Measurements from ENCODE around the gene CNBD2.
"Not testable (repeated sequence)": the region's sequence is repeated elsewhere in the genome, so short reads cannot be mapped to it uniquely, and the experiment has no call there.

Gene CNBD2

DNA sequence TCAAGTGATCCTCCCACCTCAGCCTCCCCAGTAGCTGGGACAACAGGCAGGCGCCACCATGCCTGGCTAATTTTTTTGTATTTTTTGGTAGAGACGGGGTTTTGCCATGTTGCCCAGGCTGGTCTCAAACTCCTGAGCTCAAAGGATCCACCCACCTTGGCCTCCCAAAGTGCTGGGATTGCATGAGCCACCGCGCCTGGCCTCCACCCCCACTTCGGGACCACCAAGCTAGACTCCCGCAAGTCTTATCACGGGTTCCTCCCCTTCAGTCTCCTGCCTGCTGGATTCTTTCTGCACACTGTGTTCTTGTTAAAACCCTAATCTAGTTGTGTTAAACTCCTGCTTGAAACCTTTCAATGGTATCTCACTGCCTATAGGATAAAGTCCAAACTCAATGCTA is 57.7 kb downstream of the CNBD2 start:
- DNase-seq (ENCODE audit: low spot score), result not testable (repeated sequence)

DNA sequence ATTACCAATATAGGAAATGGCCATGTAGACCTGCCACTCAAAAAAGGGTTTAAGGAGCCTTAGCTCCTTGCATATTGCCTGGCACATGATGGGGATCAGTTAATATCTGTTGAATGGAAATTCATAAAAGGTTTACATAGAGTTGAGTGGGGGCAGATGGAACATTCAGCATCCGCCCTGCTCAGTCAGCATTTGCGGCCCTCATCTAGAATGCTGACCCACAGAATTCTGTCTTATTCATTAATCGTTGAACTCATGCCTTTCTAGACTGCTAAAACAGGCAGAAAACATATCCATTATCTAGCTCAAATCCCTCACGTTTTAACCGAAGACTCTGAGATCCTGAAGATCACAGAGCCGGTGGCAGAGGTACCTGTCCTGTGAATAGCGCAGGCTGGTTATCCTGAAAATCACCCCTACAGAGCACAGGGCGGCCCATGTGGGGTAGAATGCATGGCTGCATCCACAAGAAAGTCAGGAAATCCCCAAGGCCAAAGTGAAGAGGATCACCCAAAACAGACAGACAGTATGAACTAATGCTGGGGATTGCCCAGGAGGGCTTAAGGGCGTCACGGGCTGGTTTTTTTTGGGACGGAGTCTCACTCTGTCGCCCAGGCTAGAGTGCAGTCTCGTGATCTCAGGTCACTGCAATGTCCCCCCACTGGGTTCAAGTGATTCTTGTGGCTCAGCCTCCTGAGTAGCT is 59.9 kb downstream of the CNBD2 start:
- DNase-seq (ENCODE audit: low spot score), result no peak

- no peak for DNase-seq (ENCODE audit: low spot score)
Measured at GRCh38 chr20:36030149-36030548, 61.8 kb downstream of the CNBD2 start.

GRCh38 chr20:36031806-36032205 is 63.4 kb downstream of the CNBD2 start:
- no peak for DNase-seq (ENCODE audit: low spot score)

DNA sequence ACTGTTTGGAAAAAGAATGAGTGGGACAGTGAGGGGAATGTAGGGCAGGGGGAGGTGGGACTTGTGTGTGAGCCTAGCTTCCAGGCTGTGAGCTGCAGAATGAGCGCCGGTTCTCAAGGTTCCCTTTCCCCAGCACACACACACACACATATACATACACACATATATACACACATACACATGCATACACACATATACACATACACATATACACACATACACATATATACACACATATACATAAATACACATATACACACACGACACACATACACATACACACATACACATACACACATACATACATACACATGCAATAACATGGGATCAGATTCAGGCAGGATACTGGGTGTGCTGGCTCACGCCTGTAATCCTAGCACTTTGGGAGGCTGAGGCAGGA is 66.5 kb downstream of the CNBD2 start:
- DNase-seq (ENCODE audit: low spot score), result no peak

- no peak for DNase-seq (ENCODE audit: low spot score)
Measured at GRCh38 chr20:36035745-36036144, 67.4 kb downstream of the CNBD2 start.

GRCh38 chr20:36036688-36037087 is 68.3 kb downstream of the CNBD2 start:
- no peak for DNase-seq (ENCODE audit: low spot score)

DNA sequence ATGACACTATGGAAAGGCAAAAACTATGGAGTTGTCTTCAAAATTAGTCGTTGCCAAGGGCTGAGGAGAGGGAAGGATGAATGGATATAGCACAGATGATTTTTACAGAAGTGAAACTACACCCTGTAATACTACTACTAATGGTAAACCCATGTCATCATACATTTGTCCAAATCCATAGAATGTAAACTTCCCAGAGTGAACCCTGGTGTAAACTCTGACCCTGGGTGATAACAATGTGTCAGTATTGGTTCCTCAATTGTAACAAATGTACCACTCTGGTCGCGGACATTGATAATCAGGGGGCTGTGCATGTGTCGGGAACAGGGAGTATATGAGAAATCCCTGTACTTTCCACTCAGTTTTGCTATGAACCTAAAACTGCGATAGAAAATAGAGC is 72.2 kb downstream of the CNBD2 start:
- no peak for DNase-seq (ENCODE audit: low spot score)

GRCh38 chr20:36043441-36043840 is 75.1 kb downstream of the CNBD2 start:
- no peak for DNase-seq (ENCODE audit: low spot score)

DNA sequence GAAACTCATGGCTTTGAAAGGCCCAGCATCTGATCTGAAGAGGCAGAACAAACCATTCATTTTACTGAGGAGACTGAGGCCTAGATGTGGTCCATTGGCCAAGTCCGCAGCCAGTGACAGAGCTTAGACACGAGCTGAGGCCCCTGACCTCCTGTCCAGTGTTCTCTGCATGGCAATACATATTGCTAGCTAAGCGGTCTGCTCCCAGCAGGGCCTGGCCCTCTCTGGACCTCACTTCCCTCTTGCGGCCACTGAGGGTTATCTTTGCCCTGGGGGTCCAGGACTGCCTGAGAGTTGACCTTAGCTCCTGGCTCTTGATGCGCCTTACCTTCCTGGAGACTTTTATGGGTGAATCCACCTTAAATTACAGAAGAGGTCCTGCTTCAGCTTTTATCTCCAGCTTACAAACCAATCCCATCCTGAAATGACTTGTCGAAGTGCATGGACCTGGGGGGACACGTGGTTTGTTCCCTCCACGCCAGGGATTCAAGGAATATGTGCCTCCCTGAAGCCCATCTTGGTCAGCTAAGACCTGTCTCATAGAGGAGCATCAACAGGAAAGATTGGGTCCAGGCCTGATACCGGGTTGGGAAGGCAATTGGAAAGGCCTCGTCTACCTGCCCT is 75.6 kb downstream of the CNBD2 start:
- no peak for DNase-seq (ENCODE audit: low spot score)

- no peak for DNase-seq (ENCODE audit: low spot score)
Measured at GRCh38 chr20:36045373-36045714, 77.0 kb downstream of the CNBD2 start.

GRCh38 chr20:36046073-36046798 is 77.8 kb downstream of the CNBD2 start:
- not testable (repeated sequence) for DNase-seq (ENCODE audit: low spot score)

DNA sequence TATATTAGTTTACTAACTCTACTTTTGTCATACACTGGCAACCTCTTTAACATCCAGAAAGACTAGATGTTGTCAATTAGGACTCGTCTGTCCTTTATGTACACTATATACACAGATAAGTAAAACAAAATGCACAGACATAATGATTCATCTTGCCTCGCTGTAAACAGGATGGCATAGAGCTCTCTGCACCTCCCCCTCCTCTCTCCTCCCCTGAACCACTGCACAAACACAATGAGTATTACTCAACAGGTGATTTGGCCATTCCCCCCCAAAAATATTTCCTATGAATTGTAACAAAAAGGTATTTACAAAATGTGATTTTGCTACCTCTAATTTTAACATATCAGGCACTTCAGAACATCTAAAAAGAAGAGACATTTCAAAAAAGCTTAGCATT is 81.0 kb downstream of the CNBD2 start:
- DNase-seq (ENCODE audit: low spot score), result not testable (repeated sequence)

- DNase-seq (ENCODE audit: low spot score), result peak; percentile 86
Measured at GRCh38 chr20:36050436-36051317, 82.3 kb downstream of the CNBD2 start.

GRCh38 chr20:36051318-36052116 is 83.1 kb downstream of the CNBD2 start:
- no peak for DNase-seq (ENCODE audit: low spot score)

GRCh38 chr20:36052117-36052513 is 83.7 kb downstream of the CNBD2 start:
- no peak for DNase-seq (ENCODE audit: low spot score)

GRCh38 chr20:36053863-36054518 is 85.6 kb downstream of the CNBD2 start:
- not testable (repeated sequence) for DNase-seq (ENCODE audit: low spot score)

- no peak for DNase-seq (ENCODE audit: low spot score)
Measured at GRCh38 chr20:36055145-36055544, 86.8 kb downstream of the CNBD2 start.

DNA sequence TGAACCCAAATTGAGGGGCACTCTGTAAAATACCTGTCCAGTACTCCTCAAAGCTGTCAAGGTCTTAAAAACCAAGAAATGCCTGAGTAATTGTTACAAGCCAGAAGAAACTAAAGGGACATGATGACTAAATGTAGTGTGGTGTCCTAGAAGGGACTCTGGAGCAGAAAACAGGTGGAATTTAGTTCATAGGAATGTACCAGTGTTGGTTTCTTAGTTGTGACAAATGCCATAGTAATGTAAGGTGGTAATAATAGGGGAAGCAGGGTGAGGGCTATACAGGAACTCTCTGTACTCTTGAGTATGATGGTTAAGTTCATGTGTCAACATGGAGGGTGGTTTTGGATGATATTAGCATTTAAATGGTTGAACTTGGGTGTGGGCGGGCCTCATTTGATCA is 92.3 kb downstream of the CNBD2 start:
- no peak for DNase-seq (ENCODE audit: low spot score)

DNA sequence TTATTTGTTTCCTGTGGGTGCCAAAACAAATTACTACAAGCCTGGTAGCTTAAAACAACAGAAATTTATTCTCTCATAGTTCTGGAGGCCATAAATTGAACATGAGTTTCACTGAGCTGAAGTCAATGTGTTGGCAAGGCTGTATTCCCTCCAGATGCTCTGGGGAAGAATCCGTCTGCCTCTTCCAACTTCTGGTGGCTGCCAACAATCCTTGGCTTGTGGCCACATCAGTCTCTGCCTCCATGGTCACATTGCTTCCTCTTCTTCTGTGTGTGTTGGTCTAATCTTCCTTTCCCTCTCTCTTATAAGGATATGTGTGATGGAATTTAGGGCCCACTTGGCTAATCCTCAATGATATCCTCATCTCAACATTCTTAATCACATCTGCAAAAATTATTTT is 93.4 kb downstream of the CNBD2 start:
- DNase-seq (ENCODE audit: low spot score), result no peak

DNA sequence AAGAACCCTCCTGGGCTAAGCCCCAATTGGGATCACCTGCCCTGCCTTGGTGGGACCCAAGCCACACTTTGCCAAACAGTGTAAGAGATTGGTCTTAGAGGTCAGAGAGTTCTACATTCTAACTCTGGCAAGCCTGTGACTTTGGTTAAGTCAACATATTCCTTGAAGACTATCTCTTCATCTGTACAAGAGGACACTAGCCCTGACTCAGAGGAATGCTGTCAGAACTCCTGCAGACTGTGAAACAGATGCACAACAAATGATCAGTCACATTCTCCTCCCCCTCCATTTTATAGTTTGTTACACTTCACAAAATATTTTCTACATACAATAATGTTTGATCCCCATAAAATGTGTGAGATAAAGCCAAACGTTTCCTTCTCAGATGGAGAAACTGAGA is 94.4 kb downstream of the CNBD2 start:
- peak; percentile 58 for DNase-seq (ENCODE audit: low spot score)

All from hepatic stellate cell (primary cell).